Mammary epithelial cell (primary cell): ENCODE measurements around the gene DGKZ.

Experiments used
- EZH2 ChIP-seq: IDR thresholded peaks from 2 replicates; pipeline ENCODE4 v1.6.1; 2012; ENCODE audit warnings: low read length, inconsistent platforms, borderline replicate concordance
- TF ChIP-seq, protein P1 (sequence below), 2 donors: IDR thresholded peaks in 1 of 2; conservative IDR thresholded peaks in 1 of 2; 2 replicates each; pipeline ENCODE4 v1.5.1; 2011 to 2012; ENCODE audit warnings: inconsistent platforms in 2 of 2, low read length in 2 of 2, mild to moderate bottlenecking in 2 of 2, control low read depth in 1 of 2, low read depth in 1 of 2; ENCODE audit not compliant: insufficient read depth in 1 of 2; ENCODE audit errors: extremely low read depth in 1 of 2

DNA sequence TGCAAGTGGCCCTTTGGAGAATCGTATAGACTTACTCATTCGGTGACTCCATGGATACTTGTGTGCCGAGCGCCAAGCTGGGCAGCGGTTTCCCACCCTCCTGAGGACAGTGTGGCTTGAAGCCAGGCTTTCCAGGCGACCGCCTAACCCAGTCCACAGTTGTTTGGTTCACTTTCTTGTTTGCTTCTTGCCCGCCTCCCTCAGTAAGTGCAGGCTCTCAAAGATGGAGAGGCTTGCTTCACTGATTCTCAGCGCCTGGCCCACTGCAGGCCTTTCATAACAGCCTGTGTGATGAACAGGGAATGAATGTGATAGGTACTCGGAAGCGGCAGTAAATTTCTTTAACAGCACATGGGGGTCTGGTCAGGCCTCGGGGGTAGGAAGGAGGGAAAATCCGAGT lies 23.0 kb downstream of the DGKZ start:
- TF ChIP-seq, protein P1, sequence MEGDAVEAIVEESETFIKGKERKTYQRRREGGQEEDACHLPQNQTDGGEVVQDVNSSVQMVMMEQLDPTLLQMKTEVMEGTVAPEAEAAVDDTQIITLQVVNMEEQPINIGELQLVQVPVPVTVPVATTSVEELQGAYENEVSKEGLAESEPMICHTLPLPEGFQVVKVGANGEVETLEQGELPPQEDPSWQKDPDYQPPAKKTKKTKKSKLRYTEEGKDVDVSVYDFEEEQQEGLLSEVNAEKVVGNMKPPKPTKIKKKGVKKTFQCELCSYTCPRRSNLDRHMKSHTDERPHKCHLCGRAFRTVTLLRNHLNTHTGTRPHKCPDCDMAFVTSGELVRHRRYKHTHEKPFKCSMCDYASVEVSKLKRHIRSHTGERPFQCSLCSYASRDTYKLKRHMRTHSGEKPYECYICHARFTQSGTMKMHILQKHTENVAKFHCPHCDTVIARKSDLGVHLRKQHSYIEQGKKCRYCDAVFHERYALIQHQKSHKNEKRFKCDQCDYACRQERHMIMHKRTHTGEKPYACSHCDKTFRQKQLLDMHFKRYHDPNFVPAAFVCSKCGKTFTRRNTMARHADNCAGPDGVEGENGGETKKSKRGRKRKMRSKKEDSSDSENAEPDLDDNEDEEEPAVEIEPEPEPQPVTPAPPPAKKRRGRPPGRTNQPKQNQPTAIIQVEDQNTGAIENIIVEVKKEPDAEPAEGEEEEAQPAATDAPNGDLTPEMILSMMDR (conservative IDR thresholded peaks at IDR 0.05 in 1 of 2, IDR thresholded peaks at IDR 0.05 in 1 of 2; ENCODE audit: extremely low read depth in 1 of 2, insufficient read depth in 1 of 2, low read depth in 1 of 2, low read length in 2 of 2): no peak
- no peak for TF ChIP-seq EZH2
